ENCODE data around the gene SLC35G3. TPM values are rescaled to one million over a fixed set of nuclear protein-coding genes. Genes with fewer than 3 reads are reported as not detected.

Gene SLC35G3
- total RNA-seq, 1 experiment from 2014 or later: not detected

DNA sequence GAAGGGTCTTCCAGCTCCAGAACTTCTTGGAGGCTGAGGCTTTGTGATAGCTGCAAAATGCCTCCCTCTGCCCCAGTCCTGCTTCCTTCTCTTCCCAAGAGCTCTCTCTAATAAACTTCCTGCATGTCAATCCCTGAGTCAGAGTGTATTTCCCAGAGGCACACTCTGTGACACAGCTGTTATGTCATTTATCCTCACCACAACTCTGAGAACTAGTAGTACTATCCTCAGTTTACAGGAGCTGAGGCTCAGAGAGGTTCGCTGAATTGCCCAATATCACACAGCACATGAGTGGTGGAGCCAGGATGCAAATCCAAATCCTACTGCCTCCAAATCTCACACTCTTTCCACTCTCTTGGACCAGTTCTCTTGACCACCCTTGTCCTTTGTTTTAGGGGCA lies 26.5 kb downstream of the SLC35G3 start:
- Histone ChIP-seq H3K4me1 (ENCODE audit: insufficient read depth, low read length, poor library complexity, severe bottlenecking) (no peaks in the 10 kb centered on the region), H3K27me3 (replicated peaks; ENCODE audit: insufficient read depth, low read depth, low read length, poor library complexity) (no peaks in the 10 kb centered on the region), H3K4me3 (ENCODE audit: low read depth, low read length, poor library complexity, severe bottlenecking) (no peak overlapping the region), H3K27ac (ENCODE audit: low read depth, low read length, poor library complexity, severe bottlenecking) (no peak overlapping the region), H3K9me3 (ENCODE audit: low read depth, low read length, poor library complexity, severe bottlenecking) (no peaks in the 10 kb centered on the region), H3K36me3 (ENCODE audit: insufficient read depth, low read length, poor library complexity, severe bottlenecking) (no peaks in the 10 kb centered on the region)
- no TSS peak for BruUV-seq (replicated peaks)
- POLR2A ChIA-PET (ENCODE audit: low non-redundant PET): no interaction called here
- CTCF ChIA-PET: no interaction called here
- DNase-seq (ENCODE audit: low spot score): no peak
- TF ChIP-seq, protein P1, sequence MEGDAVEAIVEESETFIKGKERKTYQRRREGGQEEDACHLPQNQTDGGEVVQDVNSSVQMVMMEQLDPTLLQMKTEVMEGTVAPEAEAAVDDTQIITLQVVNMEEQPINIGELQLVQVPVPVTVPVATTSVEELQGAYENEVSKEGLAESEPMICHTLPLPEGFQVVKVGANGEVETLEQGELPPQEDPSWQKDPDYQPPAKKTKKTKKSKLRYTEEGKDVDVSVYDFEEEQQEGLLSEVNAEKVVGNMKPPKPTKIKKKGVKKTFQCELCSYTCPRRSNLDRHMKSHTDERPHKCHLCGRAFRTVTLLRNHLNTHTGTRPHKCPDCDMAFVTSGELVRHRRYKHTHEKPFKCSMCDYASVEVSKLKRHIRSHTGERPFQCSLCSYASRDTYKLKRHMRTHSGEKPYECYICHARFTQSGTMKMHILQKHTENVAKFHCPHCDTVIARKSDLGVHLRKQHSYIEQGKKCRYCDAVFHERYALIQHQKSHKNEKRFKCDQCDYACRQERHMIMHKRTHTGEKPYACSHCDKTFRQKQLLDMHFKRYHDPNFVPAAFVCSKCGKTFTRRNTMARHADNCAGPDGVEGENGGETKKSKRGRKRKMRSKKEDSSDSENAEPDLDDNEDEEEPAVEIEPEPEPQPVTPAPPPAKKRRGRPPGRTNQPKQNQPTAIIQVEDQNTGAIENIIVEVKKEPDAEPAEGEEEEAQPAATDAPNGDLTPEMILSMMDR (conservative IDR thresholded peaks at IDR 0.05; ENCODE audit: low read depth, low read length): no peak
- intact Hi-C loops (cut with micrococcal nuclease; ENCODE audit: unreplicated experiment): no loop called here

DNA sequence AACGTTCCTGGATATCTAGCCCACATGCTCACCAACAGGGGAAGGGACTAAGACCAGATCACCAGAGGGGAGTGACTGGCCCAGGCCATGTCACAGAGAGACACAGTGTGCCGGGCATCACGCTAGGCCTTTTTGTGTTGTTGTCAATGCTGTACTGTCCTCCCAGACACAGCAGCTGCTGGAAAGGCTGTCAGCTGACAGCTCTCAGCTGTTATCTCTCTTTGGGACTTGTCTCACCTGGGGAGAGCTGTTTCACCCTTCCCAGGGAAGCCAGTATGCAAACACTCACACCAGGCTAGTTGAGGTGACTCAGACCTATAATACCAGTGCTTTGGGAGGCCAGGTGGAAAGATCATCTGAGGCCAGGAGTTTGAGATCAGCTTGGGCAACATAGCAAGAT lies 27.1 kb downstream of the SLC35G3 start:
- no TSS peak for BruUV-seq (replicated peaks)
- no peak for DNase-seq (ENCODE audit: low spot score)
- intact Hi-C loops (cut with micrococcal nuclease; ENCODE audit: unreplicated experiment): no loop called here
- no peaks in the 10 kb centered on the region for H3K9me3 ChIP-seq (ENCODE audit: low read depth, low read length, poor library complexity, severe bottlenecking)
- ChIA-PET CTCF (no interaction called here), POLR2A (ENCODE audit: low non-redundant PET) (no interaction called here)
- H3K4me3 ChIP-seq (ENCODE audit: low read depth, low read length, poor library complexity, severe bottlenecking): no peak overlapping the region
- no peaks in the 10 kb centered on the region for H3K27me3 ChIP-seq (replicated peaks; ENCODE audit: insufficient read depth, low read depth, low read length, poor library complexity)
- TF ChIP-seq EZH2 (IDR thresholded peaks at IDR 0.05; ENCODE audit: borderline replicate concordance, low read depth, low read length, poor library complexity, severe bottlenecking): no peak
- TF ChIP-seq, protein P1 (conservative IDR thresholded peaks at IDR 0.05; ENCODE audit: low read depth, low read length): no peak
- no peaks in the 10 kb centered on the region for H3K36me3 ChIP-seq (ENCODE audit: insufficient read depth, low read length, poor library complexity, severe bottlenecking)
- no peak overlapping the region for H3K27ac ChIP-seq (ENCODE audit: low read depth, low read length, poor library complexity, severe bottlenecking)
- no peaks in the 10 kb centered on the region for H3K4me1 ChIP-seq (ENCODE audit: insufficient read depth, low read length, poor library complexity, severe bottlenecking)

DNA sequence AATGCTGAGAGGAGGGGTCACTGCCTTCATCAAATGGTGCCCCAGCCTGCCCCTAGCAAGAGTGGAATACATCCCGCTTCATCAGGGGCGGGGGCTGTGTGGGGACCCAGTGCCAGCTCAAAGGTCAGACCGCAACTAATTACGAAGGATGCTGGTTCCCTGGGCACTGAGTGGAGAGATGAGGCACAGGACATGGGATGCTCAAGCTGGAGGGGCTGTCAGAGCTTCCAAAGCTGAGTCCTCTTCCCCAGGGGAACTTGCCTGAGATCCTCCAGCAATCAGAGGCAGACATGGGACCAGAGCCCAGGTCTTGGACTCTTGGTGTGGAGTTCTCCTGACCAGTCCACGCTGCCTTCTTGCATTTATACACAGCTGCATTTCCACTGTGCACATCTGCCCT lies 27.7 kb downstream of the SLC35G3 start:
- no peak for DNase-seq (ENCODE audit: low spot score)
- no peak overlapping the region for H3K27ac ChIP-seq (ENCODE audit: low read depth, low read length, poor library complexity, severe bottlenecking)
- H3K27me3 ChIP-seq (replicated peaks; ENCODE audit: insufficient read depth, low read depth, low read length, poor library complexity): no peaks in the 10 kb centered on the region
- no TSS peak for BruUV-seq (replicated peaks)
- TF ChIP-seq, protein P1 (conservative IDR thresholded peaks at IDR 0.05; ENCODE audit: low read depth, low read length): no peak
- TF ChIP-seq EZH2 (IDR thresholded peaks at IDR 0.05; ENCODE audit: borderline replicate concordance, low read depth, low read length, poor library complexity, severe bottlenecking): no peak
- no peaks in the 10 kb centered on the region for H3K9me3 ChIP-seq (ENCODE audit: low read depth, low read length, poor library complexity, severe bottlenecking)
- H3K36me3 ChIP-seq (ENCODE audit: insufficient read depth, low read length, poor library complexity, severe bottlenecking): no peaks in the 10 kb centered on the region
- CTCF ChIA-PET: no interaction called here
- POLR2A ChIA-PET (ENCODE audit: low non-redundant PET): no interaction called here
- no peaks in the 10 kb centered on the region for H3K4me1 ChIP-seq (ENCODE audit: insufficient read depth, low read length, poor library complexity, severe bottlenecking)
- intact Hi-C loops (cut with micrococcal nuclease; ENCODE audit: unreplicated experiment): no loop called here
- no peak overlapping the region for H3K4me3 ChIP-seq (ENCODE audit: low read depth, low read length, poor library complexity, severe bottlenecking)
